HepG2 (cell line): ENCODE results near the gene BCAS2. TPM values are rescaled to one million over a fixed set of nuclear protein-coding genes. Genes with fewer than 3 reads are reported as not detected.

Experiments
- CAMTA2 ChIP-seq: sonication (generic); formaldehyde crosslinking; IDR thresholded peaks from 2 replicates; pipeline ENCODE4 v1.4.0; 2020; ENCODE audit warnings: mild to moderate bottlenecking, missing genetic modification reagents, borderline replicate concordance
- CERS6 ChIP-seq: sonication (generic); formaldehyde crosslinking; IDR thresholded peaks from 2 replicates; pipeline ENCODE4 v1.5.0; 2020; ENCODE audit warnings: missing genetic modification reagents
- GTF3A ChIP-seq: sonication (generic); formaldehyde crosslinking; conservative IDR thresholded peaks from 2 replicates; pipeline ENCODE4 v1.4.0; 2020; ENCODE audit warnings: mild to moderate bottlenecking, missing genetic modification reagents
- HHEX ChIP-seq: IDR thresholded peaks from 2 replicates; pipeline ENCODE4 v1.6.1; 2016; ENCODE audit warnings: control low read depth
- KAT7 ChIP-seq: IDR thresholded peaks from 2 replicates; pipeline ENCODE4 v1.6.1; 2018; ENCODE audit warnings: borderline replicate concordance, missing compliant biosample characterization
- KLF13 ChIP-seq: sonication (generic); formaldehyde crosslinking; IDR thresholded peaks from 2 replicates; pipeline ENCODE4 v1.4.0; 2020; ENCODE audit warnings: mild to moderate bottlenecking, missing genetic modification reagents
- MED8 ChIP-seq: sonication (generic); formaldehyde crosslinking; IDR thresholded peaks from 2 replicates; pipeline ENCODE4 v1.8.1; 2023; ENCODE audit warnings: mild to moderate bottlenecking, missing genetic modification reagents; ENCODE audit not compliant: insufficient replicate concordance
- MTF1 ChIP-seq: sonication (generic); formaldehyde crosslinking; IDR thresholded peaks from 2 replicates; pipeline ENCODE4 v1.5.0; 2020; ENCODE audit warnings: missing genetic modification reagents
- MYC ChIP-seq: sonication (generic); formaldehyde crosslinking; IDR thresholded peaks from 2 replicates; pipeline ENCODE4 v1.9.0; 2021; ENCODE audit warnings: missing genetic modification reagents, borderline replicate concordance
- NCOR1 ChIP-seq: fragments of 200-600 bp; sonication (generic); IDR thresholded peaks from 2 replicates; pipeline ENCODE4 v1.7.0; 2017; ENCODE audit warnings: antibody characterized with exemption, low read length, borderline replicate concordance
- NFYC ChIP-seq: IDR thresholded peaks from 2 replicates; pipeline ENCODE4 v1.6.1; 2016; ENCODE audit warnings: missing genetic modification reagents, missing compliant biosample characterization
- NONO ChIP-seq, 2 experiments: fragments of 450-650 bp in 1 of 2; sonication (generic) in 1 of 2; formaldehyde crosslinking in 1 of 2; IDR thresholded peaks in 1 of 2; conservative IDR thresholded peaks in 1 of 2; 2 replicates each; pipeline versions ENCODE4 v1.6.1 to v1.8.0; 2017 to 2022; ENCODE audit warnings: mild to moderate bottlenecking in 1 of 2, missing genetic modification reagents in 1 of 2, moderate library complexity in 1 of 2
- RAD51 ChIP-seq: fragments of 450-650 bp; IDR thresholded peaks from 2 replicates; pipeline ENCODE4 v1.6.1; 2016; ENCODE audit warnings: borderline replicate concordance
- RNF219 ChIP-seq: sonication (generic); formaldehyde crosslinking; IDR thresholded peaks from 2 replicates; pipeline ENCODE4 v1.5.0; 2020; ENCODE audit warnings: mild to moderate bottlenecking, missing genetic modification reagents
- SNRNP70 ChIP-seq: fragments of 200-400 bp; formaldehyde crosslinking; IDR thresholded peaks from 2 replicates; pipeline ENCODE4 v1.6.1; 2017; ENCODE audit warnings: mild to moderate bottlenecking, low read depth, low read length, moderate library complexity
- SP5 ChIP-seq: IDR thresholded peaks from 2 replicates; pipeline ENCODE4 v1.6.1; 2016; ENCODE audit warnings: low read depth, borderline replicate concordance
- U2AF2 ChIP-seq: fragments of 200-400 bp; formaldehyde crosslinking; IDR thresholded peaks from 2 replicates; pipeline ENCODE4 v1.6.1; 2017; ENCODE audit warnings: low read depth, mild to moderate bottlenecking, low read length
- ZBTB20 ChIP-seq: sonication (generic); formaldehyde crosslinking; IDR thresholded peaks from 2 replicates; pipeline ENCODE4 v1.8.1; 2023; ENCODE audit warnings: missing genetic modification reagents, low read depth, mild to moderate bottlenecking, borderline replicate concordance
- ZNF451 ChIP-seq: sonication (generic); formaldehyde crosslinking; IDR thresholded peaks from 2 replicates; pipeline ENCODE4 v1.5.0; 2020; ENCODE audit warnings: mild to moderate bottlenecking, missing genetic modification reagents
- ZNF503 ChIP-seq: sonication (generic); formaldehyde crosslinking; IDR thresholded peaks from 2 replicates; pipeline ENCODE4 v1.4.0; 2020; ENCODE audit warnings: missing genetic modification reagents
- ZNF563 ChIP-seq: sonication (generic); formaldehyde crosslinking; IDR thresholded peaks from 2 replicates; pipeline ENCODE4 v1.8.0; 2022; ENCODE audit warnings: mild to moderate bottlenecking, moderate library complexity, missing genetic modification reagents
- ZNF577 ChIP-seq: sonication (generic); formaldehyde crosslinking; IDR thresholded peaks from 2 replicates; pipeline ENCODE4 v1.4.0; 2020; ENCODE audit warnings: mild to moderate bottlenecking, low read depth, missing genetic modification reagents, borderline replicate concordance
- ZNF580 ChIP-seq: IDR thresholded peaks from 2 replicates; pipeline ENCODE4 v1.6.1; 2016; ENCODE audit warnings: low read depth, borderline replicate concordance
- ZNF879 ChIP-seq: sonication (generic); formaldehyde crosslinking; IDR thresholded peaks from 2 replicates; pipeline ENCODE4 v1.8.1; 2023; ENCODE audit warnings: missing genetic modification reagents
- polyA plus RNA-seq, 8 experiments: library from polyadenylated mRNA; depleted of rRNA in 3 of 8; stranded (reverse) in 7 of 8; unstranded in 1 of 8; fragments of >200 nt; fragmentation: Illumina TruSeq in 4 of 8; extraction: Trizol in 4 of 8; gene quantifications; 2 replicates each; pipeline versions ENCODE4 v1.2.1 to v1.2.3, GENCODE V29; 2011 to 2016; ENCODE audit warnings: low read depth in 4 of 8, missing spikeins in 1 of 8, mixed read lengths in 1 of 8; ENCODE audit not compliant: insufficient read depth in 1 of 8
- total RNA-seq, 5 experiments: library from RNA; depleted of rRNA; stranded (reverse); fragments of >200 nt; fragmentation: Illumina TruSeq; extraction: Trizol; gene quantifications; 2 replicates each; pipeline ENCODE4 v1.2.3, GENCODE V29; 2016; ENCODE audit warnings: low read depth in 1 of 5

The BCAS2 gene
- total and polyA plus RNA-seq, 2 of the 13 experiments (the other 11 are each of a cell fraction or from before 2014, with no cell fraction given): 18.0 to 47.4 TPM

GRCh38 chr1:114581335-114582287 lies at the start of gene BCAS2 (continued):
- TF ChIP-seq SP5 (CRISPR knock-in tag) (no peak), MYC (CRISPR knock-in tag) (peak; percentile 48; the same call in 1 of the 2 replicates), ZNF879 (CRISPR knock-in tag) (no peak), RNF219 (CRISPR knock-in tag) (no peak), CAMTA2 (CRISPR knock-in tag) (no peak), ZNF580 (no peak), CERS6 (CRISPR knock-in tag) (no peak), ZNF577 (no peak), KAT7 (0 out of 2 replicates have a peak, but pooled peaks have one; percentile 39), ZNF563 (CRISPR knock-in tag) (no peak), ZBTB20 (CRISPR knock-in tag) (no peak), ZNF451 (no peak), SNRNP70 (no peak), GTF3A (CRISPR knock-in tag) (no peak), KLF13 (CRISPR knock-in tag) (no peak), MTF1 (CRISPR knock-in tag) (no peak), U2AF2 (no peak), MED8 (CRISPR knock-in tag) (no peak), NONO (IDR thresholded peaks at IDR 0.05) (no peak), NONO (CRISPR knock-in tag; conservative IDR thresholded peaks at IDR 0.05) (no peak), RAD51 (no peak), NCOR1 (peak; percentile 54; the same call in 1 of the 2 replicates), NFYC (CRISPR knock-in tag) (peak; percentile 15; the same call in 1 of the 2 replicates), ZNF503 (CRISPR knock-in tag) (peak; percentile 52; the same call in 1 of the 2 replicates), HHEX (no peak)
